ENCODE results near the gene TMED7.

DNA sequence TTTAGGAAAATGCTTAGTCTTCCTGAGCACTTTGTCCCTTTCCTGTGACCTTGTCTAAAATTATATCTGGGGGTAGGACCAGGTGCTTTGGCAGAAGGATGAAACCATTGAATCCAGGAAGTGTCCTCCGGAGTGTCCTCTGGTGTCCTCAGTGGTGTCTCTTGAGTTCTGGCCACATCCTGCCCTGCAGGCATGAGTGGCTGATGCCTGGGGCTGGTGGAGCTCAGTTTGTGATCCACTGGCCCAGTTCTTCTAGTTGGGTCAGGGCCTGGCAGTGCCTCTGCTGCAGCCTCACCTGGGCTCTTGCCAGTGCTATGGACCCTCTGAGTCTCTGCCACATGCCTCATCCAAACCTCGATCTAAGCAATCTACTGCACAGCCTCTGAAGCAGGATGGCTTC, 14.4 kb upstream of the TMED7 start:
- TF ChIP-seq FOXM1 (IDR thresholded peaks at IDR 0.05; ENCODE audit: low read depth) = no peak
- TF ChIP-seq EP300 (IDR thresholded peaks at IDR 0.05; ENCODE audit: borderline replicate concordance in 1 of 2, low read depth in 1 of 2, low read length in 1 of 2) = no peak
- no peak for TF ChIP-seq TEAD4 (IDR thresholded peaks at IDR 0.05; ENCODE audit: borderline replicate concordance, insufficient read depth)
- TF ChIP-seq GABPA (IDR thresholded peaks at IDR 0.05; ENCODE audit: low read depth) = no peak
- TF ChIP-seq, protein P1, sequence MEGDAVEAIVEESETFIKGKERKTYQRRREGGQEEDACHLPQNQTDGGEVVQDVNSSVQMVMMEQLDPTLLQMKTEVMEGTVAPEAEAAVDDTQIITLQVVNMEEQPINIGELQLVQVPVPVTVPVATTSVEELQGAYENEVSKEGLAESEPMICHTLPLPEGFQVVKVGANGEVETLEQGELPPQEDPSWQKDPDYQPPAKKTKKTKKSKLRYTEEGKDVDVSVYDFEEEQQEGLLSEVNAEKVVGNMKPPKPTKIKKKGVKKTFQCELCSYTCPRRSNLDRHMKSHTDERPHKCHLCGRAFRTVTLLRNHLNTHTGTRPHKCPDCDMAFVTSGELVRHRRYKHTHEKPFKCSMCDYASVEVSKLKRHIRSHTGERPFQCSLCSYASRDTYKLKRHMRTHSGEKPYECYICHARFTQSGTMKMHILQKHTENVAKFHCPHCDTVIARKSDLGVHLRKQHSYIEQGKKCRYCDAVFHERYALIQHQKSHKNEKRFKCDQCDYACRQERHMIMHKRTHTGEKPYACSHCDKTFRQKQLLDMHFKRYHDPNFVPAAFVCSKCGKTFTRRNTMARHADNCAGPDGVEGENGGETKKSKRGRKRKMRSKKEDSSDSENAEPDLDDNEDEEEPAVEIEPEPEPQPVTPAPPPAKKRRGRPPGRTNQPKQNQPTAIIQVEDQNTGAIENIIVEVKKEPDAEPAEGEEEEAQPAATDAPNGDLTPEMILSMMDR (IDR thresholded peaks at IDR 0.05) = no peak
- TF ChIP-seq RAD21 (IDR thresholded peaks at IDR 0.05; ENCODE audit: low read length) = no peak
- no peak for TF ChIP-seq MXI1 (IDR thresholded peaks at IDR 0.05; ENCODE audit: low read depth, low read length)
- no peak for TF ChIP-seq EZH2phosphoT487 (IDR thresholded peaks at IDR 0.05; ENCODE audit: borderline replicate concordance, low read depth)
- TF ChIP-seq CHD2 (IDR thresholded peaks at IDR 0.05; ENCODE audit: low read length, partially characterized antibody) = no peak
